ENCODE results near the gene SUN1.

SUN1 gene

GRCh38 chr7:895451-896052, 63.3 kb downstream of the SUN1 start:
- DNase-seq, result no peak
- TF ChIP-seq CTCF (IDR thresholded peaks at IDR 0.05; ENCODE audit: low read depth, low read length, missing control alignments), result no peak
- in situ Hi-C loops (cut with HindIII; ENCODE audit: low pct_ligation_motif_present, low sequenced_read_pairs), result no loop called here
- no peak overlapping the region for H3K27ac ChIP-seq
- H3K4me3 ChIP-seq (ENCODE audit: low read depth, low read length), result no peak overlapping the region
- H3K36me3 ChIP-seq (replicated peaks), result peaks cover 43% of the 10 kb centered on the region
- H3K27me3 ChIP-seq (replicated peaks), result no peaks in the 10 kb centered on the region

GRCh38 chr7:896346-897075, 64.2 kb downstream of the SUN1 start:
- Histone ChIP-seq H3K4me3 (ENCODE audit: low read depth, low read length) (no peak overlapping the region), H3K27me3 (replicated peaks) (no peaks in the 10 kb centered on the region), H3K36me3 (replicated peaks) (peaks cover 36% of the 10 kb centered on the region), H3K27ac (no peak overlapping the region)
- DNase-seq, result no peak
- no peak for TF ChIP-seq CTCF (IDR thresholded peaks at IDR 0.05; ENCODE audit: low read depth, low read length, missing control alignments)
- in situ Hi-C loops (cut with HindIII; ENCODE audit: low pct_ligation_motif_present, low sequenced_read_pairs), result no loop called here

- H3K27ac ChIP-seq, result no peak overlapping the region
- no peak overlapping the region for H3K4me3 ChIP-seq (ENCODE audit: low read depth, low read length)
- TF ChIP-seq CTCF (IDR thresholded peaks at IDR 0.05; ENCODE audit: low read depth, low read length, missing control alignments), result no peak
- no peak for DNase-seq
- no peaks in the 10 kb centered on the region for H3K27me3 ChIP-seq (replicated peaks)
- in situ Hi-C loops (cut with HindIII; ENCODE audit: low pct_ligation_motif_present, low sequenced_read_pairs), result no loop called here
- peaks cover 31% of the 10 kb centered on the region for H3K36me3 ChIP-seq (replicated peaks)
Observed at GRCh38 chr7:897086-897485, 64.8 kb downstream of the SUN1 start.

GRCh38 chr7:897771-898376, 65.6 kb downstream of the SUN1 start:
- Histone ChIP-seq H3K4me3 (ENCODE audit: low read depth, low read length) (no peak overlapping the region), H3K27ac (no peak overlapping the region), H3K27me3 (replicated peaks) (no peaks in the 10 kb centered on the region), H3K36me3 (replicated peaks) (peaks cover 28% of the 10 kb centered on the region)
- no peak for TF ChIP-seq CTCF (IDR thresholded peaks at IDR 0.05; ENCODE audit: low read depth, low read length, missing control alignments)
- DNase-seq, result no peak
- in situ Hi-C loops (cut with HindIII; ENCODE audit: low pct_ligation_motif_present, low sequenced_read_pairs), result no loop called here

GRCh38 chr7:898460-898854, 66.2 kb downstream of the SUN1 start:
- in situ Hi-C loops (cut with HindIII; ENCODE audit: low pct_ligation_motif_present, low sequenced_read_pairs), result no loop called here
- no peak overlapping the region for H3K27ac ChIP-seq
- no peaks in the 10 kb centered on the region for H3K27me3 ChIP-seq (replicated peaks)
- no peak for TF ChIP-seq CTCF (IDR thresholded peaks at IDR 0.05; ENCODE audit: low read depth, low read length, missing control alignments)
- H3K4me3 ChIP-seq (ENCODE audit: low read depth, low read length), result no peak overlapping the region
- no peak for DNase-seq
- peaks cover 28% of the 10 kb centered on the region for H3K36me3 ChIP-seq (replicated peaks)
